Measurements from ENCODE around the gene CDK6. TPM values are rescaled to one million over a fixed set of nuclear protein-coding genes. Genes with fewer than 3 reads are reported as not detected.

Gene CDK6
- total RNA-seq, 4 donors from 2014 or later: 11.2 to 18.5 (median 13.2) TPM

- 14 to 27% methylated on average over 3 of the region's 3 CpGs for WGBS, 2 donors
- DNase-seq: peak; percentile 38 to 51
These were observed 50.5 kb downstream of the CDK6 start for GRCh38 chr7:92785923-92786322.

GRCh38 chr7:92784935-92785334 lies 51.4 kb downstream of the CDK6 start:
- peaks cover 14 to 19% of the 10 kb centered on the region in 2 donors for H3K4me1 ChIP-seq
- no peak for DNase-seq
- no peaks in the 10 kb centered on the region for H3K9me3 ChIP-seq
- H3K27me3 ChIP-seq: no peaks in the 10 kb centered on the region
- H3K27ac ChIP-seq: no peak overlapping the region
- WGBS, 2 donors: 97% methylated on average over 5 of the region's 5 CpGs
- H3K4me3 ChIP-seq (replicated peaks in 1 of 3): no peak overlapping the region
- intact Hi-C loops (cut with DNase I): no loop called here
- H3K36me3 ChIP-seq: no peaks in the 10 kb centered on the region
- no peak for TF ChIP-seq CTCF (IDR thresholded peaks at IDR 0.05)

More at GRCh38 chr7:92785923-92786322, 50.5 kb downstream of the CDK6 start:
- H3K4me1 ChIP-seq: peaks cover 14 to 22% of the 10 kb centered on the region in 2 donors
- no peaks in the 10 kb centered on the region for H3K36me3 ChIP-seq
- no peak overlapping the region for H3K4me3 ChIP-seq (replicated peaks in 1 of 3)
- TF ChIP-seq CTCF (IDR thresholded peaks at IDR 0.05): no peak
- no peaks in the 10 kb centered on the region for H3K27me3 ChIP-seq
- no peaks in the 10 kb centered on the region for H3K9me3 ChIP-seq
- peak overlapping the region; percentile 10 to 56 (median 48) for H3K27ac ChIP-seq
- intact Hi-C loops (cut with DNase I): no loop called here

DNA sequence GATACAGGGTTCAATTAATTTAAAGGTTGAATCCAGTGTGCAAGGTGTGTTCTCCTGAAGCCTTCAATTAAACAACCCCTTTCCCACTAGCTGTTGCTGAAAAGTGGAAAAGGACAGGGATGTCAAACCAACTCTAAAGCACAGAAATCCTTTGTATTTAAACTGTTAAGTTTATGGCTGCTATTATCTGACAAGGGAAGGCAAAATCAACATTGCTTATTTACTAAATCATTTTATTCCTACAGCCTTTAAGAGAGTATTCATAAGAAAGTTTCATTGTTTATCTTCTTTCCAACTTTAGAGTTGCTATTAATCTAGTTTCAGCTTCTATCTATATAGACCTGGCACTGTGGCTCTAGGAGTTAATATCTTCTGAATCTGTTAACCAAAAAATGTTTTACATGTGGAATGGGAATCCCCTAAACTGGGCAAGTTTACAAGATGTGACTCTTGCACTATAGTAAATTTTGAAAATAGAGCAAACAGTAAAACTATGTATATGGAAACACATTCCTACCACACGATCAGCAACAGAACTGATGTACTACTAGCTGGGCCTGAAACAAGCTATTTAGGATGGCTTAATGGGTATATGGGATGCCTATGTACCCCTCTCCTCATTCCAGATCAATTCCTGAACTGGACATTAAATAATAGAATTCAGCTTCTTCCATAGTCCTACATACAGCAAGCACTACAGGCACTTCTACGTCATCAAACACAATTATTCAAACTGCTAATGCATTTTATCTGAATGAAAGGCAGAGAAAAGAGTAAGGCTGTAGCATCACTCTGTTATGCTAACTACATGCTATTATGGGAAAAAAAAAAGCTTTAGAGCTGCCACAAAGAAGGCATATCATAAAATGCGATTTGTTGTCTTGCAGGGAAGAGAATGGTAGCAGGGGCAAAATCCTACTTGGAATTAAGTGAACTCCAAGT lies 52.8 kb downstream of the CDK6 start:
- WGBS, 2 donors: 91 to 97% methylated on average over 3 of the region's 3 CpGs
- intact Hi-C loops (cut with DNase I): no loop called here
- no peak overlapping the region for H3K4me3 ChIP-seq (replicated peaks in 1 of 3)
- H3K36me3 ChIP-seq: no peaks in the 10 kb centered on the region
- peaks cover 19% of the 10 kb centered on the region in 2 donors for H3K4me1 ChIP-seq
- H3K27ac ChIP-seq: no peak overlapping the region
- no peaks in the 10 kb centered on the region for H3K9me3 ChIP-seq
- TF ChIP-seq CTCF (IDR thresholded peaks at IDR 0.05) (no peak), POLR2A (IDR thresholded peaks at IDR 0.05) (no peak)
- H3K27me3 ChIP-seq: no peaks in the 10 kb centered on the region
- no peak for DNase-seq

DNA sequence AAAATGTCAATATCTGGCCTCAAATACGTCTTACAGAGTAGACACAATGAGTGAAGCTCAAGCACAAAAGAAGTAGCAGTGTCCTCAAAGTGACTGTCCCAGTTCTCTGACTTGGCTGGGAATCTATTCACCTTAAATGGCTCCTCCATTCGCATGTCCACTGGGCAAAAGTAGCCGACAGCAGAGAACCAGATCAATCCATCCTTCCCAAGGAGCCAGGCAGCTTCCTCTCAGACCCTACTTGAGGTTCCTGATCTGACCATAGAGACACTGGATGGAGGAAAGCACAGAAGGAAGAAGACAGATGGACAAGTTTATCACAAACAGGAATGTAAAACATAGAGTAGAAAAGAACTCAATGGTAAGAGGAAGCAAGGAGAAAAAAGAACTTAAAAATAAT lies 53.5 kb downstream of the CDK6 start:
- no peak for TF ChIP-seq CTCF (IDR thresholded peaks at IDR 0.05)
- Histone ChIP-seq H3K4me1 (peaks cover 19% of the 10 kb centered on the region in 2 donors), H3K27me3 (no peaks in the 10 kb centered on the region), H3K4me3 (replicated peaks in 1 of 3) (no peak overlapping the region), H3K27ac (no peak overlapping the region), H3K36me3 (no peaks in the 10 kb centered on the region), H3K9me3 (no peaks in the 10 kb centered on the region)
- no peak for DNase-seq
- intact Hi-C loops (cut with DNase I): no loop called here
- WGBS, 2 donors: 93 to 96% methylated on average over 3 of the region's 3 CpGs

DNA sequence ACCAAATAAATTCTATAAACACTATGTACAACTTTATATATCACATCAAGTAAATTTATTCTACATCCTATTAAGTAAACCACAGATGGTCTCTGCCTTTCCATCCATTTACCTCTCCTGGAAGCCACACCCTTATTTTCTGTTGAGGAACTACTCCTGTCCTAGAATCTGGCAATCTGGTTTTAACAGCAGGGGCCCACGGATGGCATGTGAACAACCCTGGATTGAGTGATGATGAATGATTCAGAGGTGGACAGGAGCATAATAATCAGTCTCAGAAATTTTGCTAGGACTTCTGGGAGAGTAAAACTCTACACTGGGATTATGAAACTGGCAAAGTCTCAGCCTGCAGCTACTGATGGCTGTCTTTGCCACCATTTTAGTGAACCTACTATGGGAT lies 54.1 kb downstream of the CDK6 start:
- no peaks in the 10 kb centered on the region for H3K27me3 ChIP-seq
- H3K36me3 ChIP-seq: no peaks in the 10 kb centered on the region
- TF ChIP-seq POLR2A (IDR thresholded peaks at IDR 0.05) (no peak), CTCF (IDR thresholded peaks at IDR 0.05) (no peak)
- DNase-seq: no peak
- WGBS, 2 donors: 64 to 73% methylated on average over 1 of the region's 1 CpG
- intact Hi-C loops (cut with DNase I): no loop called here
- no peak overlapping the region for H3K4me3 ChIP-seq (replicated peaks in 1 of 3)
- peaks cover 19% of the 10 kb centered on the region in 2 donors for H3K4me1 ChIP-seq
- no peaks in the 10 kb centered on the region for H3K9me3 ChIP-seq
- no peak overlapping the region for H3K27ac ChIP-seq

Measured in thyroid gland (tissue), 4 donors.